NCI-H345 (cell line): Measurements from ENCODE around the gene FAU.
"Not testable (repeated sequence)": the region's sequence is repeated elsewhere in the genome, so short reads cannot be mapped to it uniquely, and the experiment has no call there.

ENCODE experiments used
- DNase-seq: peaks from one replicate; lab custom pipeline; 2025; lab: John Stamatoyannopoulos, UW

The FAU gene

DNA sequence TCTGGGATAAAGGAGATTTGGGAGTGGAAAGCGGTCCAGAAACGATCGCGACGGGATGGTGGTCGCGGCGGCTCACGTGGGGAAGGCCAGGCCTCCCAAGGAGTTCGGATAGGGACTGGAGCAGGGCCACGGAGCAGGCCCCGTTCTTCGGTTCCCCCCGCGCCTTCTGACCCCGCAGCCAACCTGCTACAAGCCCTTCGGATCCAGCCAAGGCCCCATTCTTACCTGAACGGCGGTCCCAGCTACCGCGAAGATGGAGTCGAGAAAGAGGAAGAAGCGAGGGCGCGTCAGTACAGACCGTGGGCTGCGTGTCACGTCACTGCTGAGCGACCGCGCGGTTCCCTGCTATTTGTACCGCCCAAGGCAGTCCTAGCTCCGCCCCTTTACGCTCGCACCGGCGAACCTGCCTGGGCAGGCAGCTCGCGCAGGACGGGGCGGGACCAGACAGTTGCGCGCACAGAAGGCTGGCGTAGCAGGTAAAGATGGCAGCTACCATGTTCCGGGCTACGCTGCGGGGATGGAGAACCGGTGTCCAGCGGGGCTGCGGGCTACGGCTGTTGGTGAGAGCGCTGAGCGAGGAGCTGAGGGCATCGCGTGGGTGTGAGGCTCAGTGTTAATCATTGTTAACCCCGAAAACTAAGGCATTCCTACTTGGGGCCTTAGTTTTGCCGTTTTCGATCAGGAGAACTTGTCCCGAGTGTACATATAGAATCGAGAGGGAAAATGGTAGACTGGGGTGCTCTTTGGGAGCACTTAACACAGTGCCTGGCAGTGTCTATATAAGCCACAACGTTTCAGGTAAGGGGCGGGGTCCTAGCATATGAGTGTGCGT, at the start of gene FAU, which contains the start of gene MRPL49:
Gene FAU, minus strand, starts transcription at position 270 of the 832 bp plus-strand sequence. CDS start 321 bp downstream, outside the sequence.
Gene MRPL49, plus strand, starts transcription at position 457 of the 832 bp plus-strand sequence. Its CDS starts 26 bp downstream, at position 483.
- DNase-seq: peak; percentile 99

DNA sequence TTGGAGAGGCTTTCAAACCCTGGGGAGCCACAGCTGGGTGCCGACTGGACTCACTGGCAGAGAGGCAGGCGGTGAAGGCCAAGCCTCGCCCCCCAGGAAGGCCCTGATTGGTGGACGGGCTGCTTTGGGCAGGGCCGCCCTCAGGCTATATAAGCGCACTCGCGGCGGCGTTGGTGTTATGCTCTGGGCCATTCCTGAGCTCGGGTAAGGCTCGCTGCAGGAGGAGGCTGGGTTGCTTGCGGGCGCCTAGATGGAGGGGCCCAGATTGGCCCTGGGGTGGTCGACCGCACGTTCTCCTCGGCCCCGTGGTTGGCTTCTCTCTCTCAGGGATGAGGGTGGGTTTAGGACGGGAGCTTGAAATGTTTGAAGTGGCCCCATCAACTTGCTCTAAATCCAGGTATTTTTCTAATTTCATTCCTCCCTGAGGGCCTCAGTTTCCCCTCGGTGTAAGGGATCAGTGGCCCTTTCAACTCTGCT, 48.2 kb upstream of the FAU start, which contains the start of gene SPDYC:
Gene SPDYC, plus strand, starts transcription at position 176 of the 477 bp plus-strand sequence. CDS start 1,125 bp downstream, outside the sequence.
- no peak for DNase-seq

DNA sequence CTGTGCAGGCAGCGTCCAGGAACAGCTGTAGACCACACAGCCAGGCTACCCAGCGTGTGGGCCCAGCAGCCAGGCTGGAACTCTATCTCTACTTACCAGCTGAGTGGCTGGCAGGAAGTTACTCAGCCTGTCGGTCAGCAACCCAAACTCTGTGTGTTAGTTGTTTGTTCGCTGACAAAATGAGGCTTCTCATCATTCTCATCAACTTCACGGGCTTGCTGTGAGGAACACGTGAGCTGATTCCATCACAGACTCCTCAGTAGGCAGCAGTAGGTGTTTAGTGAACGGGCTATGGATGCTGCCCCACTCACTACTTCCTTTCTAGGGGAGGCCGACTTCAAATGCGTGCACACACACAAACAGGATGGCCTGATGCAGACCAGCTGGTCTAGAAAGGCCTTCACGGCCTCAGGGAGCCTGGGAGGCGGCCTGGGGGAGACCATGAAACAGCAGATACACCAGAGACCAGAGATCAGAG, 47.3 kb upstream of the FAU start:
- DNase-seq: no peak

DNA sequence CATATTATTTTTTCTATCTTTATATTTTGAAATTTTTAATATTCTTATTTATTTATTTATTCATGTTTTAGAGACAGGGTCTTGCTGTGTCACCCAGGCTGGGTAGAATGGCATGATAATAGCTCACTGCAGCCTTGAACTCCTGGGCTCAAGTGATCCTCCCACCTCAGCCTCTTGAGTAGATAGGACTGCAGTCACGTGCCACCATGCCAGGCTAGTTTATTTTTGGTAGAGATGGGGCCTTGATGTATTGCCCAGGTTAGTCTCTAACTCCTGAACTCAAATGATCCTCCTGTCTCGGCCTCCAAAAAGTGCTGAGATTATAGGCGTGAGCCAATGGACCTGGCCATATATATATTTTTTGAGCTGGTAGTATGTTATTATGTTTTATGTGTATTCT, 45.7 kb upstream of the FAU start:
- no peak for DNase-seq

DNA sequence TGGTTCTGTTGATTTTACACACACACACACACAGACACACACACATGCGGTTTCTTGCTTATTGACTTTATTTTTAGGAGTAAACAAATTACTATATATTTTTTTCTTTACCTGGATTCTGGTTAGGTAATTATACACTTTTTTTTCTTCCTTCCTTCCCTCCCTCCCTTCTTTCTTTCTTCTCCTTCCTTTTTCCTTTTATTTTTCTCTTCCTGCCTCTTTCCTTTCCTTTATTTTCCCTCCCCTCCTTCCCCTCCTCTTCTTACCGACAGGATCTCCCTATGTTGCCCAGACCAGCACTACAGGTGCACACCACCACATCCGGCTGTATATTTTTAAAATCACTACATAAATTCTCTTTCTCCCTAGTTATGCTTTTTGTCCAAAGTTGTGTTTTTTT, 45.0 kb upstream of the FAU start:
- DNase-seq: no peak

DNA sequence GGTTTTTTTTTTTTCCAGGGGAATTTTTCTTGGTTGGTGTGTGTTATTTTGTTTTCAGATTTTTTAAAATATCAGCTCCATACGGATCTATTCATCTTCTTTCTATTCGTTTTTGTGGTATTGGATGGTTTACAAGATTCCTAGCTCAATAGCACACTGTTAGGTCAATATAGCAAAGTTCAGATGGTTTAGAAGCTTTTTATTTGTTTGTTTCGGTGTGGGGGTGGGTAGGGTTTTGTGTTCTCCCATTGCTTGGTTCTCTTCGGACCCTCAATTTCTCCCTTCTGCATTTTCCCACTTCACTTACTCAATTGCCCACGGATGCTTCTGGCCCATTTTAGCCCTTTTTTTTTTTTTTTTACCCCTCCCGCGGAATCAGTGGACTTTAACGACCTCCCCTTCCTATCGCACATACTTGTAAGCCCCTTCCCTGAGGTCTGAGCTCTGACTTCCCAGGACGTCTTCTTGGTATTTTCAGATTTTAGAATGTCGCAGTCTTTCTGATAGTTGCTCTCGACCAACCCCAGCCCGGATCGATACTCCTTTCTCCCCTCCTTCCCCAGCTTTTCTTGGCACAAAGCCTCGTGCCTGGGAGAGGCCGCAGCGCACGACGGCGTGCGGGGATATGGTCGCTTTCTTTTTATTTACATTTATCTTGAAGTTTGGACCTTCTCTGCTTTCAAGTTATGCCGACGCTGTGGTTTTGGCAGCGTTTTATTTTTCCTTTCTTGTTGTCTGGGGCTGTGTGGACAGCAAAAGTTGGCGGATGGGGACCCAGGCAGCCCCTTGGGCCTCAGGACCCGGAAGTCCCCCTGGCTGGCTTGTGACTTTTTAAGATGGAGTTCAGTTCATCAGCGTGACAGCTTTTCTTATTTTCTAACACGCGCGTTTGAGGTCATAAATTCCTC, 43.7 kb upstream of the FAU start:
- no peak for DNase-seq

DNA sequence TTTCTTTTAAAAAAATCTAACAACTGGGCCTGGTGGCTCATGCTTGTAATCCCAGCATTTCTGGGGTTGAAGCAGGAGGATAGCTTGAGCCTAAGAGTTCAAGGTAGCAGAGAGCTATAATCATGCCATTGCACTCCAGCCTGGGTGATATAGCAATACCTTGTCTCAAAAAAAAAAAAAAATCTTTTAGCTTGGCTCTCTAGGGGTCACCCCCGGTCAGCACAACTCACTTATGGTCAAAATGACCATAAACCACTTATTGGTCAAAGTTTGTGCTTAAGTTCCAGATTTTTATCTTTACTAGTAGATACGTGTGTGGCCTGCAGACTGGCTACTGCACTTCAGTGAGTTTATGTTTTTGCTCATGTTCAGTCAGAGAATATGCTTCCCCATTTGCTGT, 41.8 kb upstream of the FAU start:
- DNase-seq: no peak

DNA sequence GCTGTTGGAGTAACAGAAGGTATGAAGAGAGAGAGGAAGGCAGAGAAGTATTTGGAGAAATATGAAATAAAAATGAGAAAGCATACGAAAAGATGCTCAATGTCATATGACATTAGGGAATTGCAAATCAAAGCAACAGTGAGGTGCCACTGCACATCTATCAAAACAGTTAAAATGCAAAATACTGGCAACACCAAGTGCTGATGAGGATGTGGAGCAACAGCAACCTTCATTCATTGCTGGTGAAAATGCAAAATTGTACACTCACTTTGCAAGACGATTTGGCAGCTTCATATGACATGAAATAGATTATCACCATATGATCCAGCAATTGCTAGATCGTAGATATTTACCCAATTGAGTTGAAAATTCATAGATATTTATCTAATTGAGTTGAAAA, 38.7 kb upstream of the FAU start:
- no peak for DNase-seq

DNA sequence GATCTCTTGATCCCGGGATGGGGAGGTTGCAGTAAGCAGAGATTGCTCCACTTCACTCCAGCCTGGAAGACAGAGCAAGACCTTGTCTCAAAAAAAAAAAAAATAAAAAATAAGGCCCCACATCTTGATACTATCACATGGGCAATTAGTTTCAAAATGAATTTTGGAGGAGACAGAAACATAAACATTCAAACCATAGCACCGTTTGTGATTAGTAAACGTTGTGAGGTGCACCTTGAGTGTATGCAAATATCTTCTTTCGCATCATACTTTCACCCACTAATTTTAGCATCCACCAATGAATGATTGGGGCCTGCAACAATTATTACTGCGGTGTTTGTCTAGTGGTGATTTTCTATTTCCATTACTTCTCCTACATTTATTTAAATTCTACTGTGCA, 37.1 kb upstream of the FAU start:
- no peak for DNase-seq

DNA sequence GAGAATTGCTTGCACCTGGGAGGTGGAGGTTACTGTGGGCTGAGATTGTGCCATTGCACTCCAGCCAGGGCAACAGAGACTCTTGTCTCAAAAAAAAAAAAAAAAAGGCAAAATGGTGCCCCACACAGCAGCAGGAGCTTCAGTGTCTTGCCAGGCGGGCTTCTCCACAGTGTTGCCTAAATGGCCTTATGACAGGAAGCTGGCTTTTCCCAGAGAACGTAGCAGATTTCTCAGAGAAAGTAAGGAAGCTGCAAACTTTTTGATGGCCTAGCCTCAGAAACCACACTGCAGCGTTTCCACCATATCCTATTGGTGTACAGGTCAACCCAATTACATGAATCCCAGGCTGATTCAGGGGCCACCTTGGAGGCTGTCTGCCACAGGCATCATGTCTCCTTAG, 35.4 kb upstream of the FAU start:
- DNase-seq: no peak

DNA sequence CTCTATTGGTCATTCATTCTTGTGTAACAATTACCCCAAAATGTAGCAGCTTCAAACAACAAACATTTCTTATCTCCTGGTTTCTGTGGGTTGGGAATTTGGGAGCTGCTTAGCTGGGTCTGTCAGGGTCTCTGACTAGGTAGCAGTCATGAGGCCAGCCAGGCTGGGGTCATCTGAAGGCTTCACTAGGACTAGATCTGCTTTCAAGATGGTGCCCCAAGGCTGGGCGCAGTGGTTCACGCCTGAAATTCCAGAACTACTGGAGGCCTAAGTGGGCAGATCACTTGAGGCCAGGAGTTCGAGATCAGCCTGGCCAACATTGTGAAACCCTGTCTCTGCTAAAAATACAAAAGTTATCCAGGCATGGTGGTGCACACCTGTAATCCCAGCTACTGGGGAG, 35.0 kb upstream of the FAU start:
- DNase-seq: no peak

DNA sequence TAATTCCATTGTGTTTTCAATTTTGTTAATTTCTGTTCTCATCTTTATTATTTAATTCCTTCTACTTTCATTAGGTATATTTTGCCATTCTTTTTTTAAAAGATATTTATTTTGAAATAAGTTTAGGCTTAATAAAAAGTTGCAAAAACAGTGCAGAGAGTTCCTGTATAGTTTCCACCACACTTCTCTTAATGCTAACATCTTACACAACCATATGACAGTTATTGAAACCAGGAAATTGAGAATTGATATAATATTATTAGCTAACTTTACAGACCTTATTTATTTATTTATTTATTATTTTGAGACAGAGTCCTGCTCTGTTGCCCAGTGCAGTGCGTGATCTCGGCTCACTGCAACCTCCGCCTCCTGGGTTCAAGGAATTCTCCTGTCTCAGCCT, 34.3 kb upstream of the FAU start:
- DNase-seq: no peak

DNA sequence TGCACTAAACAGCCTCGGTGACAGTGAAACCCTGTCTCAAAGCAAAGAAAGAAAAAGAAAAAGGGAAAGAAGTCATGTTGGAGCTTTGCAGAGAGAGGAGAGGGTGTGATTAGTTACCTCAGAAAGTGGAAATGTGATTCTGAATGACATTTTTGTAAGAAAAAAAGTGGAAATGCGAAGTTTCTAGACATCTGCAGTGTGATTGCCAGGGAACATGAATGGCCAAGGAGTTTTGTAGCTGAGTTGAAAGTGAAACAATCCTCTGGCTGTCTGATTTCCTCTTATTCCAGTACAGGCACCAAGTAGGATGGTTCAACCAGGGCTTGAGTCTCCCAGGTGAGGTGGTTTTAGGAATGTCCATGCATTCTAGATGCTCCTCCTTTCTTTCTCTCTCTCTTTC, 30.2 kb upstream of the FAU start:
- no peak for DNase-seq

DNA sequence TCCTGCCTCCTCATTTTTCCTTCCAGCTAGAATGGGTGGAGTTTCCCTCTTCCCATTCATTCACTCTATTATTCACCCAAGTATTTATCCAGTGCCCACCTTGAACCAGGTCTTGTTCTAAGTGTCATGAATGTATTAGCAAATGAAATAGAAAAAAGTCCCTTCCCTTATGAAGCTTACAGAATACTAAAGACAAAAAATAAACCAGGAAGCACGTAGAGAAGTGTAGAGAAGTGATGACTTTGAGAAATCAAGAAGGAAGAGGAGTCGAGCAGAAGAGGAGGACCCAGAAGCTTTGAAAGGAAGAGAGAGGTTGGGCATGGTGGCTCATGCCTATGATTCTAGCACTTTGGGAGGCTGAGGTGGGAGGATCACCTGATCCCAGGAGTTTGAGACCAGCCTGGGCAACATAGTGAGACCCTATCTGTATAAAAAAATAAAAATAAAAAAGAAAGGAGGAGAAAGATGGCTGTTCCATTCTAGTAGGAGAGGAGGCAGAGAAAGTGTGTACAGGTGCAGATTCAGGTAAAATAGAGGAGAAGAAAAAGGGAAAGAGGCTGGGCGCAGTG, 29.5 kb upstream of the FAU start:
- DNase-seq: no peak

DNA sequence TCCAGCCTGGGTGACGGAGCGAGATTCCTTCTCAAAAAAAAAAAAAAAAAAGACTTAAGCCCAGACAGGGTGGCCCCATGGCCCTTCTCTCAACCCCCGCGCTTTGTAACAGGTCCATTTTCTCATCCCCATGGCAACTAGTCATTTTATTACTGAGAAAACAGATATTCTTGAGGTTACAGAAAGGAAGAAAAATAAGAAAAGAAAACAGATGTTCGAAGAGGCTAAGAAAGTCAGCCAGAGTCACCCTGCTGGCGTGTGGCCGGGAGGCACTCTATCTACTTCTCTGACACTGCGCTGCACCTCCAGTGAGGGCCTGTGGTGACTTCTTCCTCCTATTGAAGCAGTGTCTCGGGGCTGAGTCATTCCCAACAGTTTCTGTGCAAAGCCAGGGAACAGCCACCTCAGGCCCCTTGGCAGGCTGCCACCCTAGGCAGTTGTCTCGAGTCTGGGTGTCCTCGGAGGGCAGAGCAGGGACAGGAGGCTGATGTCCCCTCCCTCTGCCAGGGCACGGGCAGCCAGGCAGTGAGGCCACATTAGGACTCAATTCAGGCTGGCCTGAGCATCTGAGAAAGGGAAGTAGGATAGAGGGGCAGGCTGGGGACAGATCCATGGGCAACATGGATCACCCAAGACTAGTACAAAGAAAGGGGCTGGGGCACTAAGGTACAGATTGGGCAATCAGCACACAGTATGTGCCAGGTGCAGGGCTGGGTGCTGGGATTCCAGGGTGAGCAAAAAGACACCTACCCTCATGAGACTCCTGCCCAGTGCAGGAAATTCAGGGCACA, 28.8 kb upstream of the FAU start:
- DNase-seq: peak; percentile 46

DNA sequence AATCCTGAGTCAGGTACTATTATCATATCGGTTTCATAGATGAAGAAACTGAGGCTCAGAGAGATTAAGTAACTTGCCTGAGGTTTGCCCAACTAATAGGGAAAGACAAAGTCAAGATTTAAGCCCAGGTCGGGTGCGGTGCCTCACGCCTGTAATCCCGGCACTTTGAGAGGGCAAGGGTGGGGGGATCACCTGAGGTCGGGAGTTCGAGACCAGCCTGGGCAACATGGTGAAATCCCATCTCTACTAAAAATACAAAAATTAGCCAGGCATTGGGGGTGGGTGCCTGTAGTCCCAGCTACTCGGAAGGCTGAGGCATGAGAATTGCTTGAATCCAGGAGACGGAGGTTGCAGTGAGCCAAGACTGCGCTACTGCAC, 28.2 kb upstream of the FAU start:
- DNase-seq: not testable (repeated sequence)

DNA sequence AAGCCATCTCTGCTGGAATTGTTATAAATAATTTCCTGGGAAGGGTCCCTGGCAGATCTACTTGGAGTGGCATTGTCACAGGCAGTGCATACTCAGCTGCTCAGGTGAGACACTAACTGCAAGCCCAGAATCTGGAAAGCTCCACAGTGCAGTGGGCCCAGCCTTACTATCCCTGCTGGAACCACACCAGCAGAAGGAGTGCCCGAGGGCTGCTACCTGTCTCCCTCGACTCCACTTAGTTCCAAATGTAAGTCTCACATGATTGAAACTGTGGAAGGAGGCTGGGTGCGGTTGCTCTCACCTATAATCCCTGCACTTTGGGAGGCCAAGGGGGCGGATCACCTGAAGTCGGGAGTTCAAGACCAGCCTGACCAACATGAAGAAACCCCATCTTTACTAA, 26.7 kb upstream of the FAU start:
- DNase-seq: no peak

DNA sequence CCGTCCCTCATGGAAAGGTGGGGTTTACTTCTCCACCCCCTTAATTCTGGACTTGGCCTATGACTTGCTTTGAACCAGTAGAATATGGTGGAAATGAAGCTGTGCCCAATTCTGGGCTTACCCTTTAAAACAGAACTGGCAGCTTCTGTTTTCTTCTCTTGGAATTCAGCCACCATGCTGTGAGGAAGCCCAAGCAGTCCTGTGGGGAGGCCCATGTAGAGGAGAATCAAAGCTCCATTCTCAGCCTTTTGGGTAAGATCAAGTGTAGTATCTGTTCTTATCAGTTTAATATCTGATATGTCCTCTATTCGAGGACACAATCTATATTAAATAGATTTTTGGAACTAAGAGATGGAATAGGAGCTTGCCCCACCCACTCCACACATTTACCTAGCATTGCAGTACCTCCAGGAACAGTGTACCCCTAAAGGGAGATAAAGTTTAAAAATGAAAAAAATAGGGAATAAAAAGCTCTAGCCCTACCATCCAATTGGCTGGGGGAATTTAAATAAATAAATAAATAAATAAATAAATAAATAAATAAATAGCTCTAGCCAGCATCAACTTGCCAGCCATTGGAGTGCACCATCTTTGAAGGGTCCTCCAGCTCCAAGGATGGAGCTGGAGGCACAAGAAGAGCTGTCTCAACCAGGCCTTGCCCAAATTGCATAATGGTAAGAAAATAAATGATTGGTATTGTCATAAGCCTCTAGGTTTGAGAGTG, 25.6 kb upstream of the FAU start:
- DNase-seq: no peak

DNA sequence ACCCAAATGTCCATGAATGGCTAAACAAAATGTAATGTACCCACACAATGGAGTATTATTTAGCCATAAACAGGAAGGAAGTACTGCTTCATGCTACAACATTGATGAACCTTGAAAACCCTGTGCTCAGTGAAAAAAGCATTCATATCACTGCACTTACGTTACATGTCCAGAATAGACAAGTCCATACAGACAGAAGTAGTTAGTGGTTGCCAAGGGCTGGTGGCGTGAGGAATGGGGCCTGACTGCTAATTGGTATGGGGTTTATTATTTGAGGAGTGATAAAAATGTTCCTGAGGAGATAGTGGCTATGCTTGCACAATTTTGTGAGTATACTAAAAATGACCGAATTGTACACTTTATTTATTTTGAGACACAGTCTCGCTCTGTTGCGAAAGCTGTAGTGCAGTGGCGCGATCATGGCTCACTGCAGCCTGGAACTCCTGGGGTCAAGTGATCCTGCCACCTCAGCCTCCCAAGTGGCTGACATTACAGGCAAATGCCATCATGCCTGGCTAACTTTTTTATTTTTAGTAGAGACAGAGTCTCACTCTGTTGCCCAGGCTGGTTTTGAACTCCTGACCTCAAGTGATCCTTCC, 20.1 kb upstream of the FAU start:
- DNase-seq: no peak

DNA sequence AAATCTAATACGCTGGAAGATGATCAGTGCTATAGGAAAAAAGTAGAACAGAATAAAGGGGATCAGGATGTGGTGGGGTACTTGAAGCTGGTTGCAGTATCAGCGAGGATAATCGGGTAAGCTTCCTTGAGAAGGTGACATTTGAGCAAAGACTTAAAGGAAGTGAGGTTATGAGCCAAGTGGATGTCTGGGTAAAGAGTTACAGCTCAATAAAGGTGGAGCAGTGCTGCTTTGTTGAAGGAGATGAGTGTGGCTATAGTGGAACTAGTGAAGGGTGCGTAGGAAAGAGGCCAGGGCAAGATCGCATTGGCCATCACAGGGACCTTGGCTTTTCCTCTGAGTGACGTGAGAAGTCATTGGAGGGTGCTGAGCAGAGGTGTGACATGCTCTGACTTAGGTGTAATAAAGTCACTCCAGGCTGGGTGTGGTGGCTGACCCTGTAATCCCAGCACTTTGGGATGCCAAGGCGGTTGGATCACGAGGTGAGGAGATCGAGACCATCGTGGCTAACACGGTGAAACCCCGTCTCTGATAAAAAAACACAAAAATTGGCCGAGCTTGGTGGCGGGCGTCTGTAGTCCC, 14.7 kb upstream of the FAU start:
- DNase-seq: no peak
